Motor neuron (in vitro differentiated cells): ENCODE results near the gene UGT2B7. TPM values are rescaled to one million over a fixed set of nuclear protein-coding genes. Genes with fewer than 3 reads are reported as not detected.

Experiments
- ATAC-seq, 8 experiments: fragments of 200-7000 bp; cut with Tn5 transposase; replicated peaks in 6 of 8; 2 replicates each; pipeline ENCODE4 v1.8.0; 2021; ENCODE audit warnings: mild to moderate bottlenecking in 8 of 8, moderate library complexity in 8 of 8
- H3K27ac ChIP-seq, 2 donors: fragments of 250-450 bp; sonication (Bioruptor Pico); 2 replicates each; pipeline ENCODE4 v1.9.0; 2021; ENCODE audit warnings: antibody characterized with exemption in 2 of 2, mild to moderate bottlenecking in 2 of 2, moderate library complexity in 1 of 2
- H3K4me1 ChIP-seq, 2 donors: fragments of 250-450 bp; sonication (Bioruptor Pico); replicated peaks in 1 of 2; 2 replicates each; pipeline ENCODE4 v1.6.1; 2021; ENCODE audit warnings: antibody characterized with exemption in 2 of 2, mild to moderate bottlenecking in 2 of 2, moderate library complexity in 1 of 2
- H3K4me3 ChIP-seq, 5 donors: fragments of 250-450 bp; sonication (Bioruptor Pico); 2 replicates each; pipeline ENCODE4 v1.9.0; 2021; ENCODE audit warnings: antibody characterized with exemption in 5 of 5, mild to moderate bottlenecking in 5 of 5, moderate library complexity in 4 of 5
- WGBS, 10 experiments: fragments of 450-650 bp; shearing (Covaris generic); methylation state at CpG; one replicate each; pipeline ENCODE4 v1.0.0; 2022; 5-methylcytosine and 5-hydroxymethylcytosine counted together
- in situ Hi-C, 9 experiments: fragments of 400-800 bp; cut with MboI; loops; one replicate each; pipeline ENCODE4 v1.15.0; 2021; ENCODE audit warnings: low sequenced_read_pairs in 9 of 9, low pct_unique_long_range_greater_than_20kb in 2 of 9; ENCODE audit not compliant: unreplicated experiment in 9 of 9
- total RNA-seq, 8 experiments: library from RNA; unstranded; fragments of 300-600 nt; gene quantifications; 2 replicates each; pipeline versions ENCODE4 v1.2.3 to v1.2.4, GENCODE V29; 2022

UGT2B7 gene
- total RNA-seq, 8 experiments from 2014 or later: 0.19 TPM; not detected in 7

- H3K27ac ChIP-seq: no peak overlapping the region
- peaks cover 12 to 16% of the 10 kb centered on the region in 2 donors for H3K4me1 ChIP-seq
- in situ Hi-C loops: no loop called here
- WGBS, 10 experiments: 0 to 100% (median 74%) methylated on average over 1 to 5 of the region's 5 CpGs; no CpG with 5 or more reads in 4 of the 10 experiments
- no peak for ATAC-seq
- H3K4me3 ChIP-seq: no peak overlapping the region
These were observed 35.5 kb upstream of the UGT2B7 start for GRCh38 chr4:69060651-69061308.

GRCh38 chr4:69064391-69064790, 31.9 kb upstream of the UGT2B7 start:
- Histone ChIP-seq H3K4me3 (no peak overlapping the region), H3K4me1 (peaks cover 0 to 6% of the 10 kb centered on the region in 2 donors), H3K27ac (no peak overlapping the region)
- ATAC-seq: no peak
- 0 to 100% (median 95%) methylated on average over 1 to 3 of the region's 3 CpGs; no CpG with 5 or more reads in 2 of the 10 experiments for WGBS, 10 experiments
- in situ Hi-C loops: no loop called here

- peak in 1 of 8 experiments; percentile 19 for ATAC-seq
- H3K27ac ChIP-seq: no peak overlapping the region
- in situ Hi-C loops: no loop called here
- peaks cover 0 to 6% of the 10 kb centered on the region in 2 donors for H3K4me1 ChIP-seq
- H3K4me3 ChIP-seq: no peak overlapping the region
These were observed 29.3 kb upstream of the UGT2B7 start for GRCh38 chr4:69066945-69067344.

- 13 to 65% (median 48%) methylated on average over 1 to 2 of the region's 2 CpGs for WGBS, 10 experiments
- no peak for ATAC-seq
- H3K4me1 ChIP-seq: peaks cover 0 to 6% of the 10 kb centered on the region in 2 donors
- H3K4me3 ChIP-seq: no peak overlapping the region
- in situ Hi-C loops: no loop called here
- H3K27ac ChIP-seq: no peak overlapping the region
These were observed 27.2 kb upstream of the UGT2B7 start for GRCh38 chr4:69069085-69069484.

GRCh38 chr4:69070590-69070989, 25.7 kb upstream of the UGT2B7 start:
- no peak for ATAC-seq
- peaks cover 0 to 6% of the 10 kb centered on the region in 2 donors for H3K4me1 ChIP-seq
- H3K27ac ChIP-seq: no peak overlapping the region
- 6 to 69% (median 43%) methylated on average over 1 to 2 of the region's 2 CpGs for WGBS, 10 experiments
- in situ Hi-C loops: no loop called here
- H3K4me3 ChIP-seq: no peak overlapping the region

- 0 to 100% (median 79%) methylated on average over 1 of the region's 1 CpG for WGBS, 10 experiments
- Histone ChIP-seq H3K27ac (no peak overlapping the region), H3K4me1 (peaks cover 0 to 6% of the 10 kb centered on the region in 2 donors), H3K4me3 (no peak overlapping the region)
- in situ Hi-C loops: no loop called here
- no peak for ATAC-seq
These were observed 25.0 kb upstream of the UGT2B7 start for GRCh38 chr4:69071286-69071685.

- no peak overlapping the region for H3K27ac ChIP-seq
- in situ Hi-C loops: no loop called here
- no peak overlapping the region for H3K4me3 ChIP-seq
- no peak for ATAC-seq
- H3K4me1 ChIP-seq: no peaks in the 10 kb centered on the region
- WGBS, 10 experiments: 0 to 100% (median 82%) methylated on average over 1 of the region's 1 CpG; no CpG with 5 or more reads in 1 of the 10 experiments
These were observed 22.9 kb upstream of the UGT2B7 start for GRCh38 chr4:69073375-69073774.

GRCh38 chr4:69075061-69075792, 21.0 kb upstream of the UGT2B7 start:
- 0 to 100% (median 37%) methylated on average over 1 to 4 of the region's 4 CpGs for WGBS, 10 experiments
- Histone ChIP-seq H3K4me3 (no peak overlapping the region), H3K4me1 (no peaks in the 10 kb centered on the region), H3K27ac (no peak overlapping the region)
- in situ Hi-C loops: no loop called here
- ATAC-seq: peak in 2 of 8 experiments; percentile 42 to 59

GRCh38 chr4:69078852-69079251, 17.4 kb upstream of the UGT2B7 start:
- Histone ChIP-seq H3K4me1 (no peaks in the 10 kb centered on the region), H3K4me3 (no peak overlapping the region), H3K27ac (no peak overlapping the region)
- WGBS, 10 experiments: 0 to 100% (median 88%) methylated on average over 1 to 2 of the region's 2 CpGs; no CpG with 5 or more reads in 4 of the 10 experiments
- in situ Hi-C loops: no loop called here
- no peak for ATAC-seq

GRCh38 chr4:69088473-69088872, 7.8 kb upstream of the UGT2B7 start:
- ATAC-seq: no peak
- no peak overlapping the region for H3K27ac ChIP-seq
- H3K4me1 ChIP-seq: no peaks in the 10 kb centered on the region
- H3K4me3 ChIP-seq: no peak overlapping the region
- 0 to 100% (median 70%) methylated on average over 1 to 2 of the region's 2 CpGs; no CpG with 5 or more reads in 2 of the 10 experiments for WGBS, 10 experiments
- in situ Hi-C loops: no loop called here

GRCh38 chr4:69089388-69089787, 6.9 kb upstream of the UGT2B7 start:
- Histone ChIP-seq H3K27ac (no peak overlapping the region), H3K4me3 (no peak overlapping the region), H3K4me1 (no peaks in the 10 kb centered on the region)
- ATAC-seq: no peak
- in situ Hi-C loops: no loop called here
- WGBS, 10 experiments: 0 to 89% (median 50%) methylated on average over 1 of the region's 1 CpG; no CpG with 5 or more reads in 5 of the 10 experiments

GRCh38 chr4:69092190-69092589, 4.1 kb upstream of the UGT2B7 start:
- in situ Hi-C loops: no loop called here
- WGBS, 10 experiments: 0 to 90% (median 11%) methylated on average over 1 of the region's 1 CpG; no CpG with 5 or more reads in 3 of the 10 experiments
- no peak for ATAC-seq
- H3K27ac ChIP-seq: no peak overlapping the region
- H3K4me1 ChIP-seq: peaks cover 3 to 8% of the 10 kb centered on the region in 2 donors
- no peak overlapping the region for H3K4me3 ChIP-seq

- WGBS, 10 experiments: 31 to 100% (median 69%) methylated on average over 1 to 2 of the region's 6 CpGs; no CpG with 5 or more reads in 4 of the 10 experiments
These were observed 3.2 kb upstream of the UGT2B7 start for GRCh38 chr4:69092980-69093568.

More at GRCh38 chr4:69092980-69093568, 3.2 kb upstream of the UGT2B7 start:
- Histone ChIP-seq H3K27ac (no peak overlapping the region), H3K4me1 (peaks cover 3 to 8% of the 10 kb centered on the region in 2 donors), H3K4me3 (no peak overlapping the region)
- ATAC-seq: no peak
- in situ Hi-C loops: no loop called here
